Gastrocnemius medialis (tissue), 4 donors: ENCODE results near the gene RNU1-1.
"Not testable (repeated sequence)": the region's sequence is repeated elsewhere in the genome, so short reads cannot be mapped to it uniquely, and the experiment has no call there.

Experiments
- CTCF ChIP-seq, 5 experiments: fragments of 450-650 bp in 3 of 5; fragments of 200-600 bp in 2 of 5; sonication (generic) in 2 of 5; IDR thresholded peaks in 4 of 5; conservative IDR thresholded peaks in 1 of 5; 1 replicate in 4 of 5; 2 replicates in 1 of 5; pipeline ENCODE4 v1.5.1; 2016 to 2019; ENCODE audit warnings: antibody characterized with exemption in 5 of 5, mild to moderate bottlenecking in 3 of 5, moderate library complexity in 3 of 5
- POLR2A ChIP-seq, 2 donors: fragments of 450-650 bp; IDR thresholded peaks; one replicate each; pipeline ENCODE4 v1.6.1; 2017; ENCODE audit warnings: antibody characterized with exemption in 2 of 2, mild to moderate bottlenecking in 2 of 2, moderate library complexity in 2 of 2

- not testable (repeated sequence) for TF ChIP-seq CTCF (IDR thresholded peaks at IDR 0.05 in 4 of 5, conservative IDR thresholded peaks at IDR 0.05 in 1 of 5); POLR2A (IDR thresholded peaks at IDR 0.05)
These were observed 20.9 kb upstream of the RNU1-1 start for GRCh38 chr1:16534829-16535456.
